NCI-H526 treated with DMSO at 0.1 percent for 48 hours (cell line): ENCODE data around the gene KRT79.

Experiments used
- DNase-seq: peaks from one replicate; lab custom pipeline; 2025; lab: John Stamatoyannopoulos, UW

KRT79 gene

DNA sequence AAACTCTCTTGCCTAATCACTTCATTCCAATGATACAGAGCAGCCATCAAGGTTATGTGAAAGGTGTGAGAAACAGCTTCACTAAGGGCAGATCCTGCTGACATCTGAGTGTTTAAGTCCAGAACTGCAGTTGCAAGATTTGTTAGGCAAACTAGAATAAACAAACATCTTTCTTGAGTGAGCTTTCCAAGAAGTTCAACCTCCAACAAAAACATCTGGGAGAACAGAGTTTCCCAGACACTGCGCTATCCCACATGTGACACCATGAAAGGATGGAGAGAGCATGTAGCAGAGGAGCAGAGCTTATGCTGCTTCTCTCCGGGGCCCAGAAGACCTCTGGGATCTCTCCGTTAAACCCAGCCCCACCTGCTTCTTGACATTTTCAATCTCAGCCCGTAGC lies 62.6 kb downstream of the KRT79 start:
- no peak for DNase-seq
